ENCODE measurements around the gene INPP5D.

INPP5D gene

GRCh38 chr2:233131936-233132720, 72.0 kb downstream of the INPP5D start:
- H3K27ac ChIP-seq = no peak overlapping the region
- TF ChIP-seq, protein P1, sequence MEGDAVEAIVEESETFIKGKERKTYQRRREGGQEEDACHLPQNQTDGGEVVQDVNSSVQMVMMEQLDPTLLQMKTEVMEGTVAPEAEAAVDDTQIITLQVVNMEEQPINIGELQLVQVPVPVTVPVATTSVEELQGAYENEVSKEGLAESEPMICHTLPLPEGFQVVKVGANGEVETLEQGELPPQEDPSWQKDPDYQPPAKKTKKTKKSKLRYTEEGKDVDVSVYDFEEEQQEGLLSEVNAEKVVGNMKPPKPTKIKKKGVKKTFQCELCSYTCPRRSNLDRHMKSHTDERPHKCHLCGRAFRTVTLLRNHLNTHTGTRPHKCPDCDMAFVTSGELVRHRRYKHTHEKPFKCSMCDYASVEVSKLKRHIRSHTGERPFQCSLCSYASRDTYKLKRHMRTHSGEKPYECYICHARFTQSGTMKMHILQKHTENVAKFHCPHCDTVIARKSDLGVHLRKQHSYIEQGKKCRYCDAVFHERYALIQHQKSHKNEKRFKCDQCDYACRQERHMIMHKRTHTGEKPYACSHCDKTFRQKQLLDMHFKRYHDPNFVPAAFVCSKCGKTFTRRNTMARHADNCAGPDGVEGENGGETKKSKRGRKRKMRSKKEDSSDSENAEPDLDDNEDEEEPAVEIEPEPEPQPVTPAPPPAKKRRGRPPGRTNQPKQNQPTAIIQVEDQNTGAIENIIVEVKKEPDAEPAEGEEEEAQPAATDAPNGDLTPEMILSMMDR (conservative IDR thresholded peaks at IDR 0.05) = no peak

DNA sequence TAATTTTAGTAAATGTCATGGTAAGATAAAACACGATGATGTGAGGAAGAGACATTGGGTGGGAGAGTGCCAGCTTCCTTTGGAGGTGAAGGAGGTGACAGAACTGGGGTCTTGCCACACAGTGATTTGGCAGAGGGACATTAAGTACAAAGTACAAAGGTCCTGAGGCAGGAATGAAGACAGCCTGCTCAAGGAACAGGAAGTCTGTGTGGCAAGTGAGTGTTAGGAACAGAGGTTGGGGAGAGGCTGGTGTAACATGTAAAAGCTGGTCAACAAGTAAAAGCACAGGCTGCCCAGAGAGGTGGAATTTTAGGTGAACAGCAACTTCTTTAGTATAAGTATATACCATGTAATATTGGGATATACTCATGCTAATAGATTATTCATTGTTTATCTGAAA, 73.1 kb downstream of the INPP5D start:
- no peak overlapping the region for H3K27ac ChIP-seq
- TF ChIP-seq, protein P1 (conservative IDR thresholded peaks at IDR 0.05) = no peak

DNA sequence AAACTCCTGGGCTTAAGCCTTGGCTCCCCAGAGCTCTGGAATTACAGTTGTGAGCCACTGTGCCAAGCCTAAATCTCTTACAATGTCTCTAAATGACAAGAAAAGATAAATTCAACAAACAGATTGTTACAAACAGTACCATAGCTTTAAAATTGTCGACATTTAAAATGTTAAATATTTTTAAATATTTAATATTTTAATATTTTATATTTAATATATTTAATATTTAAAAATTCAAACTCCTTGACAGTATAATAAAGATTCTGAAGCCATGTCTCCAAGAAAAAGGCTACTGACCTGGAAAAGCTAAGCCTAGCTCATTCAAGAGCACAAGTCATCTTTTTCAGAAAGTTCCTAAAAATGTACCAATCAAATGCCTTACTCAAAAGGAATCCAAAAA, 75.3 kb downstream of the INPP5D start:
- H3K27ac ChIP-seq = no peak overlapping the region
- TF ChIP-seq, protein P1 (conservative IDR thresholded peaks at IDR 0.05) = no peak

DNA sequence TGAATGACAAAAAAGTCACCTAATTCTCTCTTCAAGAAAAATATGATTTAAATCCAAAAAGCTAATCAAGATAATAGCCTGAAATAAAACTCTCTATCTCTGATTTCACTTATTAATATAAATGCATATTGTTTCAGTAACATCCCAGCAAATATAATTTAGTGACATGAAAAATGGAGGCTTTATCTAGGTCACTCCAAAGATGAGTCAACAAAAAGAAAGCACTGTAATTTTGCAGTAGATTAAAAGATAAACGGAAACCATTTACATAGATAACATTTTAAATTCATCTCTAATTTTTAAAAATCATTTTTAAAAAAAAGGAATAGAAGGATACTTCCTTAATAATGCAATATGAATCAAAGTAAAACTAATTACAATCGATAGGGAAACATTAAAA, 76.9 kb downstream of the INPP5D start:
- no peak overlapping the region for H3K27ac ChIP-seq
- TF ChIP-seq, protein P1 (conservative IDR thresholded peaks at IDR 0.05) = no peak

DNA sequence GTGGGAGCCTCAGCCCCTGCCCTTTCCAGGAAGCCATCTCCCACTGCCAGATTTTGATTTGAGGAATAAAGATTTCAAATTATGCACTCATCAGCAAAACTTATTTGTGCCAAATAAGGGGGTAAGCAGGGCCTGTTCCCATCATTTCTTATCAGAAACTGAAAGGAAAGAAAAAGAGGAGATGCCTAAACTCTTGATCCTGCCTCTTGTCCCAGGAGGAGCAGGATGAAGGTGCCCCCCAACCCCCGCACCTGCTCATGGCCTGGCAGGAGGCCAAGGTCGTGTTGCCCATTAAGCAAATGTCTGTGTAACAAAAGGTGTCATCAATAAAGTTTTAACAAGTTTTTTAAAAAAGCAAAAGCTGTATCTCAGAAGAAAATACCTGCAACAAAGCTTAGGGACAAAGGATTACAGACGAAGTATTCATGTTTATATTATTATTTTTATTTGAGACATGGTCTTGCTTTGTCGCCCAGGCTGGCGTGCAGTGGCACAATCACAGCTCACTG, 80.0 kb downstream of the INPP5D start:
- no peak overlapping the region for H3K27ac ChIP-seq
- TF ChIP-seq, protein P1 (conservative IDR thresholded peaks at IDR 0.05) = no peak

DNA sequence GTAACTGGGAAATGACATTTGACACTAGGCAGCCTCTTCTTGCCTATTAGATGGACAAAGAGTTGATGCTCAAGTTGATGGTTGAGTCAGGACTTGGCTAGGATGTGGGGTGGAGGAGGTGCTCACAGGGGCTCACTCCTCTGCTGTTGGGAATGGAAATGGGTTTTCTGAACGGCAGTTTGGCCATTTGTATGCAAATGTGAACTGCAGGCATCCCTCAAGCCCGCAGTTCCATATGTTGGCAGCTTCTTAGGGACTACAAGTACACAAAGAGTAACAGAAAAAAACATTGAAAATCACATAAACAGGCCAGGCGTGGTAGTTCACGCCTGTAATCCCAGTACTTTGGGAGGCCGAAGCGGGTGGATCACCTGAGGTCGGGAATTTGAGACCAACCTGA, 80.8 kb downstream of the INPP5D start:
- no peak overlapping the region for H3K27ac ChIP-seq
- TF ChIP-seq, protein P1 (conservative IDR thresholded peaks at IDR 0.05) = no peak

DNA sequence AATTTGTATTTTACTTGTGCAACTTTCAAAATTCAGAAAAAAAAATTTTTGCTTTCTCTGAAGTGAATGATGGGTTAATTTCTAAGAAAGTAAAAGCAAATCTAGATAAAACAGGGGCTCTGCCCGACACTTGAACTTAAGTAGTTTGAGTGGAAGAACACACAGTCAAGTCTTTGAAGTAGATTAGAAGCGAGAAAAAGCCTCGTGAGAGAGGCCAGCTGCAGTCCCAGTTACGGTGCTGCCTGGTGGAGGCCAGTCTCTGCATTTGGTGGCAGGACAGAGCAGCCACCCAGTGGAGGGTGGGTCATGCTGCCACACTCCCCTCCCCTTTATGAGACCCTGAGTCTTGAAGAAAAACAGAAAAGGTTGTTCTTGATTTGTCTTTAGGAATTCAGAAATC, 81.8 kb downstream of the INPP5D start:
- TF ChIP-seq, protein P1 (conservative IDR thresholded peaks at IDR 0.05) = no peak

More for the DNA sequence above, 81.8 kb downstream of the INPP5D start:
- no peak overlapping the region for H3K27ac ChIP-seq
